ENCODE measurements around the gene C2CD2L.
"Not testable (repeated sequence)": the region's sequence is repeated elsewhere in the genome, so short reads cannot be mapped to it uniquely, and the experiment has no call there.

The C2CD2L gene

DNA sequence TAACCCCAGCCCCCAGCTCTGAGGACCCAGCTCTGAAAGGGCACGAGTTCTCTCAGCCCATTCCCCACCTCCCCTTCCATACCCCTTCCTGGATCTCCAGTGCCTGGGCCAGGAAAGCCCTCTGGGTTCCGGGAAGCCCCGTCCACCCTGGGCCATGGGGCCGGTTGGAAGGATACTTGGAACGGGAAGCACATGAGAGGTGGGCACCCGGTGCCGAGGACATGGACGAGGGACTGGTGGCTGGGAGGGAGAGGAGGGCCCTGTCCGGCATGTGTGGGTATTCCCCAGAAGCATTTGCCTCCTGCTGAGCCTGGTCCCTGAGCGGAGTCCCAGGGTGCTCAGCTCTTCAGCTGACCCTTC is 9.1 kb downstream of the C2CD2L start:
- DNase-seq, result no peak

DNA sequence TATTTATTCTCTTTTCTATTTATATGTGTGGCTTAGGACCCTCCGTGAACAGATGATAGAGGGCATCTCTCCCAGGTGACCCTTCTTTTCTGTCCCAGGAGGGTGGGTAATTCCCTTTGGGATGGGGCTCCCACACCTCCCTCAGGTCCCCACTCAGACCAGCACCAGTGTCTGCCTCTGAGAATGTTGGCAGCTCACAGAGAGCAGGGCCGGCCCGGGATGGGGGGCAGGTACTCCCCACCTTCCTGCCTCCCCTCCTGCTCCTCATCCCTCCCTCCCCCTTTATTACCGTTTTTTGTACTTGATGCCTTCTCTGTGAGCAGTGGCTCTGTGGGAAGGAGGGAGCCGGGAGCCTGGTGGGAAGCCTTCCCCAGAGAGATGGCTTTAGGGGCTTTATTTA is 9.5 kb downstream of the C2CD2L start:
- no peak for DNase-seq

DNA sequence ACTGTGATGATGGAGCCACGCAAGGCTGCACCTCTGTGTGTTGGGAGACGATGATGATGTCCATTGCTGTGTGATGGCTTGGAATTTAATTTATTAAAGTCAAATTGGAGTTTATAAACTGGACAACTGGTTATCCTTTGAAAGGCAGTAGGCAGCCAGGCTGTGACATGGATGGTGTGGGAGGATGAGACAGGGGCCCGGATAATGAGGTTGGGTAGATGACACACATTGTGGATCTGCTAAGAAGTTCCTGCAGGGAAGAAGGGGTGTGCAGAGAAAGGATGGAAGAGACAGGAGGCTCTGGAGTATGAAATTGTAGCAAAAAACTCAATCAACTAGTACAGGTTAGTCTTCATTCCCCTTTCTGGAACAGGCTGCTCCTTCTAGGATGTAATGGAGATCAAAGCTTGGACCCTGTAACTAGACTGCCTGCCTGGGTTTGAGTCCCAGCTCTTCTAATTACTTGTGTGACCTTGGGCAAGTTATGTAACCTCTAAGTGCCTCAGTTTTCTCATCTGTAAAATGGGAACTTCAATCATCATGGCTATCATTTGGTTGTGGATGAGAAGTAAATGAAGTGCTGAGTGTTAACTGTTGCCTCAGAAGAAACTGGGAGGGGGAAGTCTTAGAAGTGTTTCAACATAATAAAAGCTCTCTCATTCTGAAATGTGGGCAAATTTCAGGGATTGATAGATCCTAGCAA is 10.0 kb downstream of the C2CD2L start:
- DNase-seq, result no peak

DNA sequence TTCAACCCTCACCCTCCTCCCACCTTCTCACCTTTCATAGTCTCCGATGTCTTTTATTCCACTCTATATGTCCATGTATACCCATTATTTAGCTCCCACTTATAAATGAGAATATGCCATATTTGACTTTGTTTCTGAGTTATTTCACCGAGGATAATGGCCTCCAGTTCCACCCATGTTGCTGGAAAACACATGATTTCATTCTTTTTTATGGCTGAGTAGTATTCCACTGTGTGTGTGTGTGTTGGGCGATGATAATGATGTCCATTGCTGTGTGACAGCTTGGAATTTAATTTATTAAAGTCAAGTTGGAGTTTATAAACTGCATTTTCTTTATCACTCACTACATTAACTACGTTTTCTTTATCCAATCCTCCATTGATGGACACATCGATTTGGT is 11.1 kb downstream of the C2CD2L start:
- no peak for DNase-seq

DNA sequence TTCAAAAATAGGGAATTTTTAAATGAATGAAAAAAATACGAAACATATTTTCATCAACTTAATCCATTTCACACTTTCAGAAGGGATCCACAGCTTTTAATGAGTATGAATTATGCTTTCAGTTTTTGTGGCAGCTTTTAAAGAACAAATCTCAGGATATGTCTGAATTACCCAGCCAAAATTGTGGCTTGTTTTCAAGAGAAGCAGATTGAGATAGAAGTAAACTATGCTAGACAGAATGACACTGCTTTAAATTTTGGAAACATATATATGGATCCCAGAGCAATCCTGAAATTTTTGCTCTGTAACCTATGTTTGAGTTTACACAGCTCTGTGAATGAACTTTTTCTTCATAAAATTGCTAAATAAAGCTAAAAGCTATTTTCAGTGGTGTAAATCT is 11.8 kb downstream of the C2CD2L start:
- no peak for DNase-seq

DNA sequence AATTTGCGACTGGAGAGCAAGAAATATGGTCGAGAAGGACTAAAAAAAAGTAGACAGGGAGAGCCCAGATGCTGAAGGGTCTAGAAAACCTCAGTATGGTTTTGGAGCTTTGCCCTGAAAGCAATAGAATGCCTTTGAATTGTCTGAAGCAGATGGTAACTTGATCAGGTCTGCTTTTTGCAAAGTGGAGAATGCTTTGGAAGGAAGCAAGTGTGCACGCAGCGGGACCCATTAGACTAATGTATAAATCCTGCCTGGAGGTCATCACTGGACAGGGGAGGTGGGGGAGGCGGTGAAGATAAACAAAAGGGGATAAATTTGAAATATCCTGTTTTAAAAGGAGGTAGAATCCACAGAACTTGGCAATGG is 13.5 kb downstream of the C2CD2L start:
- DNase-seq, result no peak

DNA sequence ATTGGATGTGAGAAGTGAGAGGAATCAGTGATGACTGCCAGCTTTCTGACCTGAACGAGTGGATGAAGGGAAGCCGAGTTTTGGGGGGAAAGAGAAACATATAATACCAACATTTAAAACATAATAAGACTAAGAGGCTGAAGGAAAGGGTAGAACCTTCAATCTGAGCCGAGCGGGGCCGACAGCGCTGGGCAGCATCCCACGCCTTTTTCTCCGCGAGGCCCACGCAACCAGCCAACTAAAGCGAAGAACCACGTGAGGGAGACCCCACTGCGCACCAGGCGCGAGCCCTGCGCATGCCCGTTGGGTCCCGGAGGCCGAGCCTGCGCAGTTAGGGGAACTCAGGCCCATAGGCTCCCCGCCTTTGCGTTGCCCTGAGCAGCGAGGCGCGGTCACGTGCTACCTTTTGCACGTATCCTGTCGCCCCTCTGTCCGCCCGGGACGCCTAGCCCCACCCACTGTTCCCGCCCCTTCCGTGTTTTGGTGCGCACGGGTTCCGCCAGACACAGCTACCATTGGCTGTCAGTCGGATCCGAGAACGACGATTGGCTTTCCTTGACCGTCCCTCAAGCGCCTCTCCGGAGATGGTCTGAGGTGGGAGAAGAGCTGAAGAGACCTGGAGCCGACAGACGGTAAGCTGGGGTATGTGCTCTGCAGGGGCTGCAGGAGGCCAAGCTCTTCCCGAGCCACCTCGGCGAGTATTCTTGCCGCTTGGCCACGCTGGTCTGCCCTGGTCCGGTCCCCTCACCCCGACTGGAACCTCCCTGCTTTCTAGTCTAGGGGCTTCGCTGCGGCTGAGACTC is 14.1 kb downstream of the C2CD2L start, which contains the start of gene HINFP:
HINFP (plus strand) TSS at position 573 of the 803 bp plus-strand sequence. CDS start 5,365 bp downstream, outside the sequence.
- DNase-seq, result peak; percentile 100

DNA sequence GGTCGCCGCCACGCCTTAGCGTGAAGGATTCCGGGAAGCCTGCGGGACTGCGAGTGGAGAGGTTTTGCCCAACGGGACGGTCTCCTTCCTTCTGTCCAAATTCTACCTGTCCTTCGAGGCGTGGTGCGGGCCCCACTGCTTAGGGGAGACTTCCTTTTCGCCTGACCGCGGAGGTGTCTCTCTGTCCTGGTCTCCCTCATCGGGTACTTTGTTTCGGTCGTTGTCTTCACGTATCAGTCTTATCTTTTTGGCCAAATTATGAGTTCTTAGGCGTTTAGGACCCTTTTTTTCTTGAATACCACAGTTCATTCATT is 14.6 kb downstream of the C2CD2L start:
- DNase-seq, result no peak

DNA sequence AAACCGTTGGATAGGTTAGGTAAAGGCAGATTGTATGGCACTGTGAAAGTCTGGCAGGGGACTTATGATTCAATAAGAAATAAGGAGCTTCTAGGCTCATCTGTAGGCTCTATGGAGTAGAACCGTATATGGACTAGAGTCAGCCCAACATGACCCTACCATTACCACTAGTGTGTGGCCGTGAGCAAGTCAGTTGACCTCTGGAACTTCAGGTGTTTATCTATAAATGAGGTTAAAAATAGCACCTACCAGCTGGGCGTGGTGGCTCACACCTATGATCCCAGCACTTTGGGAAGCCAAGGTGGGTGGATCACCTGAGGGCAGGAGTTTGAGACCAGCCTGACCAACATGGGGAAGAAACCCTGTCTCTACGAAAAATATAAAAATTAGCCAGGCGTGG is 18.7 kb downstream of the C2CD2L start:
- no peak for DNase-seq

DNA sequence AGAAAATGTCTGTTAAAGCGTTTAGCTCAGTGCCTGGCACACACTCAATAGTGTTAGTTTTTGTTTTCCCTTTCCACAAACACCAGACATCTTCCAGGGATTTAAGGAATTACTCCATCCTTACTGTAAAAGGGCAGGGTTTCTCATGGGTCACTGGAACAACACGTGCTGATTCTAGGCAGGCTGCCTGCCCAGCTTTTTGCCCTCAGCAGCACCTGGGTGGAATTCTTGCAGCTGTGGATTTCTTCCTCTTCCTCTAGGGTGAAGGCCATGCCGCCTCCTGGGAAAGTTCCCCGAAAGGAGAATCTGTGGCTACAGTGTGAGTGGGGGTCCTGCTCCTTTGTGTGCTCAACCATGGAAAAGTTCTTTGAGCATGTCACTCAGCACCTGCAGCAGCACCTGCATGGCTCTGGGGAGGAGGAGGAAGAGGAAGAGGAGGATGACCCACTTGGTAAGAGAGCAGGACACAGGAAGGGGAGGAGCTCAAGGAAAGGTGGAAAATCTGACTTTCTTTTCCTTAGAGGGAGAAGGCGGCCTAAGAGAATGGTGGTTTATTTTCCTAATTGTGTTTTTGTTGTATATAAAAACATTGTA is 19.6 kb downstream of the C2CD2L start:
- DNase-seq, result no peak

DNA sequence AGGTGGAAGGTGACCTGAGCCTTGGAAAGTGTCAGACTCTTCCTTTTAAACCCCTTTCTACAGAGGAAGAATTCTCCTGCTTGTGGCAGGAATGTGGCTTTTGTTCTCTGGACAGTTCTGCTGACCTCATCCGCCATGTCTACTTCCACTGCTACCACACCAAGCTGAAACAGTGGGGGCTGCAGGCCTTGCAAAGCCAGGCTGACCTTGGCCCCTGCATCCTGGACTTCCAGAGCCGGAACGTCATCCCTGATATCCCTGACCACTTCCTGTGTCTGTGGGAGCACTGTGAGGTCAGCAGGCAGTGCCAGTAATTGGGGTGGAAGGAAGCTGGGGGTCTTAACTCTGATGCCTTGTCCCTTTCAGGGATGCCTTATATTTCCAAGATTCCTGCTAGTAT is 23.5 kb downstream of the C2CD2L start:
- no peak for DNase-seq

DNA sequence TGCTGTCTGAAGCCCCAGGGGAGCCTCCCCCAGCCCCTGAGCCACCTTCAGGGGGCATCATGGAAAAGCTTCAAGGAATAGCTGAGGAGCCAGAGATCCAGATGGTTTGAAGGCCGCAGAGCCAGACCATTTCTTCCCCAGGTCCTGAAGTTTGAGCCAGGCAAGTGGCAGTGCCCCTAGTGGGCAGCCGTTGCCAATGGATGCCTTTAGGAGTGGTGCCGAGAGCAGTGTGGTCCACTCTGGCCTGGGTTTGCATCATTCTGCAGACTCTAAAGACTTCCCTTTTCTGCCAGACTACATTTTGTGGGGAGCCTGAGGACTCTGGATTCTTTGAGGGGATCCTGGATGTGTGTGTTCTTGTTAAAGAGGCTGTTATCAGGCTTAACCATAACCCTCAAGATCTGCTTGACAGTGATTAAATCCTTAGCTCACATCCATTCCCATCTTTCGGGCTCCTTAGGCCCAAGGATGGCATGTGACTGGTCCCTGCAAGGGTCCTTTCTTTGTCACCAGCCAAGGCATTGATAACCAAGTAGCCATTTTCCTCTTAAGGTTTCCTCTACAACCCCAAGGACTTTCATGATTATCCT is 27.3 kb downstream of the C2CD2L start:
- no peak for DNase-seq

DNA sequence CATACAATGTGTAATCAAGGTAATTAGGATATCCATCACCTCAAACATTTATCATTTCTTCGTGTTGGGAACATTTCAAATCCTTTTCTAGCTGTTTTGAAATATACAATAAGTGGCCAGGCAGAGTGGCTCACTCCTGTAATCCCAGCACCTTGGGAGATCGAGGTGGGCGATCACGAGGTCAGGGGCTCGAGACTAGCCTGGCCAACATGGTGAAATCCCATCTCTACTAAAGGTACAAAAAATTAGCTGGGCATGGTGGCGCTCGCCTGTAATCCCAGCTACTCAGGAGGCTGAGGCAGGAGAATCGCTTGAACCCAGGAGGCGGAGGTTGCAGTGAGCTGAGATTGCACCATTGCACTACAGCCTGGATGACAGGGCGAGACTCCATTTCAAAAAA is 32.1 kb downstream of the C2CD2L start:
- DNase-seq, result not testable (repeated sequence)

DNA sequence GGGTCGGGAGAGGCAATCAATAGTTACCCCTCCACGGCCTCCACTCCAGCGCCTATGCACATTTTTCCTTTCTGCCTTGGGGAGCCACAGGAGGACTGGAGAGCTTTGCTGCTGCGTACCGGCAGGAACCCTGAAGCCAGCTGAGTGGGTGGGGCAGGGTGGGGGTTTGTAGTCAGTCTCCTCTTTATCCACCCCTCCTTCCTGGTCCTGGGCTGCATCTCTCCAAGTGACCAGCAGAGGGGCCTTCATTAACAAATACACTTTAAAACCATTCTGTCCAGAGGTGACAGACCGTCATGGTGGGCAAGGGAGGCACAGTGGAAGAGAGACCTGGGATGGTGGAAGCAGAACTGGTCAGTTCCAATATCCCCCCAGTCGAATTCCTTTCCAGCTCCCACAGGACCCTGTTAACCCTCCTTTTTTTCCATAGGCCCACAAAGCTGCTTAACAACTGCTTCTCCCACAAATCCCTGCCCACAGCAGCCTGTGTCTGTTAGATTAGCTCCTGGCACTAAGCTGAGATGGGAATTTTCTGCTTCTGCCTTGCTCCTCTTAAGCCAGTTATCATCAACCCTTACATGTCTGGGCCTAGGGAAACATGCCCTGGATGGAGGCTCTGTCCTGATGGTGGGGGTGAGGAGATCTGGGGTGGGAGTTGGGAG is 37.8 kb downstream of the C2CD2L start:
- peak; percentile 28 for DNase-seq

DNA sequence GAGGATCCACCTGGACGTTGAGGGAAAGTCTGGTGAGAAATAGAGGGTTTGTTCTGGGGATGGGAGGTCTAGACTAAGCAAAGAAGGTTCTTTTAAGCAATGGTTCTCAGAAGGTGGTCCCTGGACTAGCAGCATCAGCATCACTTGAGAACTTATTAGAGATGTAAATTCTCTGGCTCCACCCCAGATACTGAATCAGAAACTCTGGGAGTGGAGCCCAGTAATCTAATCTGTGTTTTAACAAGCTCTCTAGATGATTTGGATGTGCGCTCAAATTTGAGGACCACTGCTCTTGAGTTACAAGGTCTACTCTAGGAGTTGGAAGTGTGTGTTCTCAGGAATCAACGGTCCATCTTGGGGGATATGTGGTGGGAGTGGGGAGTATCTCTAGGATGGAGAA is 38.4 kb downstream of the C2CD2L start:
- DNase-seq, result no peak

DNA sequence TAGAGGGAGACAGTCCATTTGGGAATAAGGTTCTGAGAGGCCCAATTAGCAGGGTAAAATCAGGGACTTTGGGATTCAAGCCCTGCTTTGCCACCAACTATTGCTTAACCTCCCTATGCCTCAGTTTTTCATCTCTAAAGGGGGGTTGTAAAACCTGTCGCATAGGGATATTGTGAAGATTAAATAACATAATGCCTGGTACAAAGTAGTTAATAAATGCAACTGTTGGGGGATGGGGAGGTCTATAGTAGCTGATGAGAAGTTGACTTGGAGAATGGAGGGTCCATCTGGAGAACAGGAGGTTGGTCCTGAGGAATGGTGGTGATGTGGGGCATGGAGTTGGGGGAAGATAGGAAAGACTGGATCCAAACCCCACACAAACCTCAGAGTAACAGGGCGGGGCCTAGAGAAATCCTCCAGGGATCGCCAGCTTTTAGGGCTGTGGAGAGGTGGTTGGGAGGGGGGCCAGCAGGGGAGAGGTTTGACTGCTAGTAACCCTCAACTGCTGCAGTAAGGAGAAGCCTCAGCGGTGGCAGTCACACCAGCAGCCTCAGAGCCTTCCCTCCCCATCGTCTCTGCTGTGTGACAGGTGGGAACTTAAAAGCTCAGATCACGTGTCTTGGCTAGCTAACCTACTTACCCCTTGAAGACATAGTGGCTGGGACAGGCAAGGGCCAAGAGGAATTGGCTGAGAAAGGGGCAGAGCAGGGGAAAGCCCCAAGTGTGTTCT is 40.6 kb downstream of the C2CD2L start:
- DNase-seq, result no peak

DNA sequence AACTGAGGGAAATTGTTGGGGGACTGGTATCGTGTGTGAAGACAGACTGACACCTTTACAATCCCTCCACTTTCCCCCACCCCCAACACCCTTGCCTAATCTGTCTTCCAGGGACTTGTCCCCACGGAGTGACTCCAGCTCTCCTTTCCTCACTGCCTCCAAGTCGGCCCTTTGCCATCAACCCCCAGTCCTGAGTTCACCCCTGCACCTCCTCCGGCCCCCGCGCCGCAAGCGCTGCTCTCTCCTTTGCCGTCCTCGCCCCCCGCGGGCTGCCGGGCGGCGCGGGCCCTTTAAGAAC is 41.5 kb downstream of the C2CD2L start:
- DNase-seq, result no peak

DNA sequence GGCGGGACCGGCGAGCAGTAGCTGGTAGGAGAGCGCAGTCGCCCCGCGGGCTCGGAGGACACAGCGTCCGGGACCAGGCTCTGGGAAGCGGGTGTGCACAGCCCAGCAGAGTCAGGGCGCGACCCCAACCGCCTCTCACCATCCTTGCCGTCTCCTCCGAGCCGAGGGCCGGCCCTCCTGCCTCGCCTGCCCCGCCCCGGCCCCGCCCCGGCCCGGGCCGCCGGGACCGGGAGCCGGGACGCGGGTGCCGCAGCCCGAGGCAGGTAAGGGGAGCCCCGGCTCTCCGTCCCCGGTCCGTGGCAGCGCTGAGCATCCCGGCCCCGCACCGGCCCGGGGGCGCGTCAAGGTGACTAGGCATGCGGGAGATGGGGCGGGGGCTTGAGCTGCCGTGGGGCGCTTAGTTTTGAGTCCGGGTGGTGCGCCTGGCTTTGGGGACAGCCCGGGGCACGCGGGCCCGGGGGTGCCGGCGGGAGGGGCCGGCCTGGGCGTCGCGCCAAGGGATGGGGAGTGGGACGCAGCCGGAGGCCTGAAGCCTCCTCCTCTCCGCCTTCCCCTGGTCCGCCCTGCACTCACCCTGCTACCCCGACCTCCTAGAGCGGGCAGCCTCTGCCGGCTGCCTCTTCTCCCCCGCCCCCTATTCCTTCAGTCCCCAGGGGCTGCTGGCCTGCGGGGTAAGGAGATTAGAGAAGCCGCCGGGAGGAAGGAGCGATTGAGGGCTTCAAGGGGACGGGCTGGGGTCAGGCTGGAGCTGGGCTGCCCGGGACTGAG is 42.1 kb downstream of the C2CD2L start, which contains the start of gene ABCG4:
ABCG4 (plus strand) TSS at position 35 of the 768 bp plus-strand sequence. CDS start 914 bp downstream, outside the sequence.
- DNase-seq, result peak; percentile 36

DNA sequence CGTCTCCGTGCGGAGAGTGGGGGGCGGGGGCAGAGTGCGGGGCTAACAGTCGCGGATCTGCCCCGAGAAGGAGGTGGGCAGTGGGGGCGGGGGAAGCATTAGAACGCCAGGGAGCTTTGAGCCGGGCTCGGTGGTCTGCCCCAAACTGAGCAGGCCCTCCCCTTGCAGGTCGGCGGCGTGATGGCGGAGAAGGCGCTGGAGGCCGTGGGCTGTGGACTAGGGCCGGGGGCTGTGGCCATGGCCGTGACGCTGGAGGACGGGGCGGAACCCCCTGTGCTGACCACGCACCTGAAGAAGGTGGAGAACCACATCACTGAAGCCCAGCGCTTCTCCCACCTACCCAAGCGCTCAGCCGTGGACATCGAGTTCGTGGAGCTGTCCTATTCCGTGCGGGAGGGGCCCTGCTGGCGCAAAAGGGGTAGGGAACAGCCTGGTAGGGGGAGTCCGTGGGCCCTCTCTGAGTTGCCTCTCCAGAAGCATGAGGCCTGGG is 42.7 kb downstream of the C2CD2L start:
- DNase-seq, result no peak

DNA sequence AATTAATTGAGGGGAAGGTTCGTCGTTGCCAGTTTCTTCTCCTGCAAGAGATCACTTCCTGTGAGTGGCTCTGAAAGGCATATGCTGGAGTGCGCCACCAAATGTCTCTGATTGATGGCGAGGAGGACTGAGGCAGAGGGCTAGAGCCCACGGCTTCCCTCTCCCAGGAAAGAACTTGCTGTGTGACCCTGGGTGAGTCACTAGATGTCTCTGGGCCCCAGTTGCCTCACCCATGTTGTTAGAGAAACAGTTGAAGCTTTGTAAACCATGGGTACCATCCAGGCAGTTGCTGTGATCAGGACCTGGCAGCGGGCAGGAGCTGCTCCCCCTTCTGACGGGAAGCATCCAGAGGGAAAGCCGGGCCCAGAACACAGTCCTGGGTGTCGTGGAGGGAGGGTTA is 44.9 kb downstream of the C2CD2L start:
- DNase-seq, result no peak

DNA sequence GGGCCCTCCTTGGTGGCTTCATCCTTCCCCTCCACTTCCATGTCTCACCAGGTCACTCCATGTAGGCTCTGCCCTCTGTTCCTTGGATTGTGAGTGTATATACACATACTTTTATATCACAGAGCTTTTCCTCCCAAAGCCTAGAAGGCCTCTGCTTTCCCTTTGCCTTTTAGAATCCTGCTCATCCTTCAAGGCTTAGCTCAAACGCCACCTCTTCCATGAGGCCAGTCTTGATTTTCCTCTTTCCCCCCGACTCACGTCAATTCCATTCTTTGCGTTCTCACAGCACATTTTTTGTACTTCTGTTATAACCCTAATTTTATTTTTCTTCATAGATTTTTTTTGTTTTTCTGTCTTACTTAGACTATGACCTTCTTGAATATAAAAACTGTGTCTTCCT is 45.5 kb downstream of the C2CD2L start:
- DNase-seq, result no peak
